Neural cell (in vitro differentiated cells): ENCODE data around the gene TYRO3.
A peak's percentile ranks its signal among the peaks of the same experiment; 100 is the strongest.

ENCODE experiments used
- CTCF ChIP-seq: fragments of 450-650 bp; IDR thresholded peaks from 2 replicates; pipeline ENCODE4 v1.5.1; 2014; ENCODE audit warnings: antibody characterized with exemption, mild to moderate bottlenecking, moderate library complexity; ENCODE audit not compliant: poor library complexity, severe bottlenecking
- EP300 ChIP-seq: fragments of 450-650 bp; conservative IDR thresholded peaks from 2 replicates; pipeline ENCODE4 v1.6.1; 2014; ENCODE audit warnings: antibody characterized with exemption, mild to moderate bottlenecking, moderate library complexity; ENCODE audit not compliant: poor library complexity, severe bottlenecking
- MXI1 ChIP-seq: fragments of 450-650 bp; conservative IDR thresholded peaks from 2 replicates; pipeline ENCODE4 v1.6.1; 2014; ENCODE audit warnings: antibody characterized with exemption, mild to moderate bottlenecking; ENCODE audit not compliant: poor library complexity, severe bottlenecking

- TF ChIP-seq CTCF (no peak), MXI1 (peak; percentile 68), EP300 (no peak)
These were observed at the start of gene TYRO3 for GRCh38 chr15:41558400-41559238.
